ENCODE data around the gene OTOP1. TPM values are rescaled to one million over a fixed set of nuclear protein-coding genes. Genes with fewer than 3 reads are reported as not detected.

Gene OTOP1
- not detected in 2 replicates for total RNA-seq

GRCh38 chr4:4226606-4227438 is at the start of gene OTOP1:
Gene OTOP1, minus strand, starts transcription at chr4:4226929. Its CDS starts 65 bp downstream, at chr4:4226864.

GRCh38 chr4:4248029-4248884 is 21.5 kb upstream of the OTOP1 start, which contains the start of gene TMEM128:
Gene TMEM128, minus strand, starts transcription at chr4:4248223. Its CDS starts 21 bp downstream, at chr4:4248202.

Other genes with a start within 250 kb of the OTOP1 start
- 21.1 and 22.9 TPM in 2 replicates for gene TMEM128, start 21.3 kb upstream of the OTOP1 start, total RNA-seq
- gene LYAR, start 63.2 kb upstream of the OTOP1 start, total RNA-seq = 4.3 and 11.3 TPM in 2 replicates
- 3.6 and 7.2 TPM in 2 replicates for gene ZBTB49, start 63.3 kb upstream of the OTOP1 start, total RNA-seq
- gene NSG1, start 160.2 kb upstream of the OTOP1 start, total RNA-seq = 82.0 and 95.3 TPM in 2 replicates